ENCODE data around the gene PCBD1.

The PCBD1 gene

GRCh38 chr10:70891627-70892026, 3.3 kb upstream of the PCBD1 start:
- ATAC-seq (ENCODE audit: low read depth) (no peak), DNase-seq (ENCODE audit: low spot score) (no peak)
- no peaks in the 10 kb centered on the region for H3K9me3 ChIP-seq (ENCODE audit: severe bottlenecking)
- no peaks in the 10 kb centered on the region for H3K36me3 ChIP-seq (ENCODE audit: low read depth)
- H3K4me1 ChIP-seq (ENCODE audit: insufficient read depth, poor library complexity, severe bottlenecking): peaks cover 14% of the 10 kb centered on the region
- no peaks in the 10 kb centered on the region for H3K27me3 ChIP-seq (ENCODE audit: insufficient read depth, poor library complexity, severe bottlenecking)
- no peak overlapping the region for H3K4me3 ChIP-seq (ENCODE audit: severe bottlenecking)
- H3K27ac ChIP-seq (ENCODE audit: poor library complexity, severe bottlenecking): no peak overlapping the region
- no peak for TF ChIP-seq CTCF (IDR thresholded peaks at IDR 0.05; ENCODE audit: poor library complexity, severe bottlenecking)

DNA sequence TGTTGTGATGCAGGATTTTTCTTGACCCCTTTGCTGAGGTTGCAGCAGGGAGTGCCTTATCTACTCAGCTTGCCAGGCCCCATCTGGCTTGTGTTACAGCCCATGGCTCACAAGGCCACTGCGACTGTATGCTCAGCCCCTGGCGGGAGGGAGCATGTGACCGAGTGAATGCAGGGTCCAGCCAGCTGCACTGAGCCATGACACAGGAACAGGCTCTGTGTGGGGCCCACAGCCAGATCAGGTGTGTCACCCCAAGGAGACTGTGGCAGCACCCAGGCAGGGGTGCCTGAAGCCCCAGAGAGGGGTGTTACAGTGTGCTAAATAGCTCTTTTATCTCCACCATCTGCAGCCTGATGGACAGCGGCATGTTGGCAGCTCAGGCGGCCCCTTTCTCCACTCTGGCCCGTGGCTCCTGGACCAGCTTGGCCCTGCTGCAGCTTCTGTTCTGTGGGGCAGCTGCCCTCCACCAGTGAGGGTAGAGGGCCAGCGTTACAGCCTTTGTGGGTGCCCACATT, 2.6 kb upstream of the PCBD1 start:
- no peak for ATAC-seq (ENCODE audit: low read depth)
- Histone ChIP-seq H3K36me3 (ENCODE audit: low read depth) (no peaks in the 10 kb centered on the region), H3K27me3 (ENCODE audit: insufficient read depth, poor library complexity, severe bottlenecking) (no peaks in the 10 kb centered on the region), H3K4me3 (ENCODE audit: severe bottlenecking) (no peak overlapping the region), H3K9me3 (ENCODE audit: severe bottlenecking) (no peaks in the 10 kb centered on the region), H3K4me1 (ENCODE audit: insufficient read depth, poor library complexity, severe bottlenecking) (peaks cover 14% of the 10 kb centered on the region), H3K27ac (ENCODE audit: poor library complexity, severe bottlenecking) (no peak overlapping the region)
- DNase-seq (ENCODE audit: low spot score): no peak
- TF ChIP-seq CTCF (IDR thresholded peaks at IDR 0.05; ENCODE audit: poor library complexity, severe bottlenecking): no peak

- Histone ChIP-seq H3K36me3 (ENCODE audit: low read depth) (peaks cover 7% of the 10 kb centered on the region), H3K27me3 (ENCODE audit: insufficient read depth, poor library complexity, severe bottlenecking) (no peaks in the 10 kb centered on the region), H3K4me1 (ENCODE audit: insufficient read depth, poor library complexity, severe bottlenecking) (peaks cover 14% of the 10 kb centered on the region), H3K4me3 (ENCODE audit: severe bottlenecking) (no peak overlapping the region), H3K27ac (ENCODE audit: poor library complexity, severe bottlenecking) (no peak overlapping the region), H3K9me3 (ENCODE audit: severe bottlenecking) (no peaks in the 10 kb centered on the region)
- no peak for ATAC-seq (ENCODE audit: low read depth)
- no peak for TF ChIP-seq CTCF (IDR thresholded peaks at IDR 0.05; ENCODE audit: poor library complexity, severe bottlenecking)
- DNase-seq (ENCODE audit: low spot score): no peak
Observed at GRCh38 chr10:70889291-70889690, 926 bp upstream of the PCBD1 start.

- Histone ChIP-seq H3K4me1 (ENCODE audit: insufficient read depth, poor library complexity, severe bottlenecking) (peaks cover 14% of the 10 kb centered on the region), H3K27me3 (ENCODE audit: insufficient read depth, poor library complexity, severe bottlenecking) (no peaks in the 10 kb centered on the region), H3K4me3 (ENCODE audit: severe bottlenecking) (no peak overlapping the region), H3K9me3 (ENCODE audit: severe bottlenecking) (no peaks in the 10 kb centered on the region), H3K36me3 (ENCODE audit: low read depth) (peaks cover 15% of the 10 kb centered on the region), H3K27ac (ENCODE audit: poor library complexity, severe bottlenecking) (peak overlapping the region; percentile 33)
- DNase-seq (ENCODE audit: low spot score) (no peak), ATAC-seq (ENCODE audit: low read depth) (no peak)
- no peak for TF ChIP-seq CTCF (IDR thresholded peaks at IDR 0.05; ENCODE audit: poor library complexity, severe bottlenecking)
Observed at GRCh38 chr10:70886921-70887665, 1.3 kb downstream of the PCBD1 start.

Measured in RWPE2 (cell line).